GM12875 (cell line): Measurements from ENCODE around the gene SOCS7.

Experiments used
- H3K4me3 ChIP-seq: one replicate; pipeline ENCODE4 v1.5.1; 2011; ENCODE audit warnings: low read depth, low read length, control low read depth
- CTCF ChIP-seq: IDR thresholded peaks from 2 replicates; pipeline ENCODE4 v1.5.1; 2011; ENCODE audit warnings: low read depth, mild to moderate bottlenecking, control low read depth, inconsistent platforms, low read length, moderate library complexity, borderline replicate concordance; ENCODE audit not compliant: insufficient read depth

The SOCS7 gene

DNA sequence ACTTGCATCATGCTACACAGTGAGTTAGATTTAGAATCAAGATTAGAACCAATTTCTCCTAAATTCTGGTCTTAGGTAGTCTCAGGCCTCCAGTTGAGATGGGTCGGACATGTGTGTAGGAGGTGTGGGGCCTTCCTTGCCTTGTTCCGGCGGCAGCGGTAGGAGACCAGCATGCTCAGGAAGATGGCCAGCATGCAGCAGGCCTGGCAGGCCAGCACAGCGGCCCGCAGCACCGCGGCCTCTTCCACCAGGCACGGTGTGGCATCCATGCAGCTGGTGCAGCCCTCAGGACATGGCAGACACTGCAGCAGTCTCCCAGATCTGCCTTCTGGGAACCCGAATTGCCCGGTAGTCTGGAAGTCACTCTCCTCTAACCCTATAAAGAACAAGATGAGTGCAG lies 14.8 kb upstream of the SOCS7 start:
- H3K4me3 ChIP-seq: no peak overlapping the region
- TF ChIP-seq CTCF: no peak

DNA sequence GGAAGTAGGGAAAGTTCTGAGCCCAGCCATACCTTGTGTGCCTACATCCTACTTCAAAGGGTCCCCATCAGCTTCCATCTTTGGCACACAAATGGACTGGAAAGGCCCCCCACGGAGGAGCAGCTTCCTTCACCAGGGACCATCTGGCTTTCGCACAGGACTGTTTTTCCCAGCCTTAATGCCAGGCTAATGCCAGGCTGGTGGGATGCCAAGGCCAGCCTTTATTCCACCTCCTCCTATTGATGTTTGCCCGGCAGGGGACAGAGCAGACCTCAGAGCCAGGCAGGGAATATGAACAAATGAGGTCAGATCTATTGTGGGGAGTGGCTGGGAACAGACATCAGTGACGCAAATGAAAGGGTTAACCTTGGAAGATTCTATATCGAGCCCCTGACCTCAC lies 13.6 kb upstream of the SOCS7 start:
- TF ChIP-seq CTCF: no peak
- H3K4me3 ChIP-seq: no peak overlapping the region

DNA sequence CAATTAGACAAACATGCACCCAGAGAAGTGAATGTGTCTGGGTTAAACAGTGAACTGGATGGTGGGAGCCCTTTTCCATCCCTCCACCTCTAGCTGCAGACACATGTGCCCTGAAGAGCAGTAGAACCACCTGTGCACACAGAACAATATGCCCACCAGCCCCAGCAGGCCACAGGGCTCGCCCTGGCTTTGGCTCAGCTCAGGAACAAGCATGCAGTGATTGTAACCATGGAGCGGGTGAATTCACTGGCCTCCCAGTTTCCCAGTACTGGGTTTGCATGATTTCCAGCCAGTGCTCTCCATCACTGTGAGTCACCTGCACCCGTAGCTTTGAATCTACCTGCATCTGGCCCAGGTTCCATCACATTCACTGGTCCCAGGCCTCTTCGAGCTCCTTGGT lies 13.1 kb upstream of the SOCS7 start:
- no peak for TF ChIP-seq CTCF
- H3K4me3 ChIP-seq: no peak overlapping the region

DNA sequence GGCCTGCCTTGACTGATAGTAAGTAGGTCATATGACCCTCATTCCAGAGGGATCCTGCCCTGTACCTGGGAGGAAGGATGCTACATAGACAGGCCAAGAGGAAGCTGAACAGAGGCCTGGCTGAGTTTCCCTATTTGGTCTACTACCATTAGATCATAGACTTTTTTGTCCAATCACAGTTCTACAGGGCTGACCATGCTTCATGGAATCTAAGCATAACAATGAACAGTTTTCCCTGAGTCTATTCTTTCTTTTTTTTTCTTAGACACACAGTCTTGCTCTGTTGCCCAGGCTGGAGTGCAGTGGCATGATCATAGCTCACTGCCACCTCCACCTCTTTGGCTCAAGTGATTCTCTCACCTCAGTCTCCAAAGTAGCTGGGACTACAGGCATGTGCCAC lies 11.8 kb upstream of the SOCS7 start:
- no peak for TF ChIP-seq CTCF
- no peak overlapping the region for H3K4me3 ChIP-seq

DNA sequence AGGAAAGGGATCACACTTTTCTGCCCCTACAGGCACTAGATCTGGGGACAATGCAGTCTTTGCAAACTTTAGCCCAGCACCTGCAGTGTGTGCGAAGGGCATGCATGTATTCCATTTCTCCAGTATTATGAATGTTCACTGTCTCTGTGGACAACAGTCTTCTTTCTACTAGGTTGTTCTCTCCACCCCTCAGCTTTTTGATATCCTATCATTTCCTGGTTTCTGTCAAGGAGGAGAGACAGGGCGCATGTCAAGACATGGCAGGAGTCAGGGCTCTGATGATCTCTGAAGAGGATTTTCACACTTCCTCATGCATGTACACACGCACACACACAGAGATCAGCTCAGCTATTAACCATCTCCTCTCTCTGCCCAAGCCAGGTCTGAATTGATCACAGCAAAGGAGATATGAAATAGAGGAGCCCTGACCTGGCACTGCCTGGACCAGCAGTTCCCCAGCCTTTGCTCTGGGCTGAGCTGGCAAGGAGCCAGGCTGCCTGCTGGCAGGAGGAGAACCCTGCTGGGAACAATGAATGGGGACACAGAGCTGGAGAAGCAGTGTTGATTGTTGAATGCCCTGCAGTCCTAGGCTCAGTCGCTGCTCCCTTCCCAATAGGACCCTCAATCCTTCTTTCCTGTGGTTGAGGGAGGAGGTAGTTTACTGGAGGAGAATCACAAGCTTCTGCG lies 10.5 kb upstream of the SOCS7 start:
- TF ChIP-seq CTCF: no peak
- H3K4me3 ChIP-seq: no peak overlapping the region

DNA sequence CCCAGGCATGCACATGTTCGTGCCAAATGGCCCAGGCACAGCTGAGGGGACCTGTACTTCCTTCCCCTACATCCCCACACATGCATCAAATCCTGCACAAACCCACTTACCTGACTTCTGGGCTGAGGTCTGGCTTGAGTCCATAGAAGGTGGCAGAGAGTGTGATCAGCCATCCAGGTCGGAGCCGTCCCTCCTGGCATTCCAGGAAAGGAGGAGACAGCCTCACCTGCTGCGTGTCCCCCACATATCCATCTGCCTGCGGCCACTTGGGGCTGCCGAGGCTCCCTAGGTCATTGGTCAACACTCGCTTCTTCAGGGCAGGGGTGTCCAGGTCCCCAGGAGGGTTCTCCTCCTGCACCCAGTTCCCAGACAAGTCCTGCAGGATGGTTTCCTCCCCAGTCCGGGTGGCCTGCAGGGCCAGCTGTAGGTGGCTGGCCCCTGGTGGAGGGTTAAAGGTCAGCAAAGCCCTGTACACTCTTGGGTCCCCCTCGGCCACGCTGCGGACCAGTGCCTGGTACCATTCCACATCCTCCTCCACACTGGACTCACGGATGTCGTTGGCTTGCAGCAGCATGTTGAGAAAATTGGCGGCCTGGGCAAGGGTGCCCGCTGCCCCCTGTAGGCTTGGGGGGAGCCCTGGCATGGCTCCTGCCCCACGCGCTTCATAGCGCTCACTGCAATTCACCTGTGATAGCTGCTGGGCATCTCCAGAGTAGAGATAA lies 8.6 kb upstream of the SOCS7 start:
- TF ChIP-seq CTCF: no peak
- H3K4me3 ChIP-seq: no peak overlapping the region
